Keratinocyte (primary cell): Measurements from ENCODE around the gene SLC25A25. TPM values are rescaled to one million over a fixed set of nuclear protein-coding genes. Genes with fewer than 3 reads are reported as not detected.

Experiments
- DNase-seq: peaks from one replicate; pipeline ENCODE4 v3.0.0-alpha.2; 2011; ENCODE audit warnings: low read depth, missing footprints, low spot score
- FAIRE-seq: peaks from 2 replicates; lab custom pipeline; 2011; peaks lifted over from hg19 to GRCh38; lab: Jason Lieb, UNC
- H2AFZ ChIP-seq: 2 replicates; pipeline ENCODE4 v1.6.0; 2012; ENCODE audit warnings: low read length, control low read depth, inconsistent platforms; ENCODE audit not compliant: control insufficient read depth
- H3K27ac ChIP-seq: 2 replicates; pipeline ENCODE4 v1.5.1; 2011; ENCODE audit warnings: low read length; ENCODE audit not compliant: control insufficient read depth, insufficient read depth
- H3K27me3 ChIP-seq: 3 replicates; pipeline ENCODE4 v1.6.0; 2011; ENCODE audit warnings: low read length; ENCODE audit not compliant: control insufficient read depth, insufficient read depth; ENCODE audit errors: extremely low read depth
- H3K36me3 ChIP-seq, 2 experiments: 2 replicates in 1 of 2; 3 replicates in 1 of 2; pipeline ENCODE4 v1.5.1; 2011; ENCODE audit warnings: low read length in 2 of 2, mild to moderate bottlenecking in 1 of 2; ENCODE audit not compliant: control insufficient read depth in 2 of 2, insufficient read depth in 2 of 2; ENCODE audit errors: extremely low read depth in 1 of 2
- H3K4me1 ChIP-seq: 3 replicates; pipeline ENCODE4 v1.5.1; 2011; ENCODE audit warnings: low read length; ENCODE audit not compliant: control insufficient read depth, insufficient read depth; ENCODE audit errors: extremely low read depth
- H3K4me2 ChIP-seq: 3 replicates; pipeline ENCODE4 v1.6.0; 2011; ENCODE audit warnings: low read depth, low read length; ENCODE audit not compliant: control insufficient read depth, insufficient read depth; ENCODE audit errors: extremely low read depth
- H3K4me3 ChIP-seq, 3 experiments: fragments of 200-600 bp in 1 of 3; sonication (generic) in 1 of 3; 2 replicates in 2 of 3; 3 replicates in 1 of 3; pipeline ENCODE4 v1.5.1; 2011 to 2016; ENCODE audit warnings: low read length in 3 of 3, mild to moderate bottlenecking in 3 of 3, control low read depth in 2 of 3, inconsistent platforms in 1 of 3, low read depth in 1 of 3, mixed read lengths in 1 of 3, mixed run types in 1 of 3, moderate library complexity in 1 of 3; ENCODE audit not compliant: control insufficient read depth in 2 of 3, insufficient read depth in 2 of 3; ENCODE audit errors: extremely low read depth in 1 of 3
- H3K79me2 ChIP-seq: 2 replicates; pipeline ENCODE4 v1.6.0; 2012; ENCODE audit warnings: low read length; ENCODE audit not compliant: control insufficient read depth, insufficient read depth
- H3K9ac ChIP-seq: 3 replicates; pipeline ENCODE4 v1.6.0; 2011; ENCODE audit warnings: low read length; ENCODE audit not compliant: control insufficient read depth, insufficient read depth; ENCODE audit errors: extremely low read depth
- H3K9me1 ChIP-seq: 3 replicates; pipeline ENCODE4 v1.6.0; 2011; ENCODE audit warnings: low read length; ENCODE audit not compliant: control insufficient read depth, insufficient read depth; ENCODE audit errors: extremely low read depth
- H3K9me3 ChIP-seq: 2 replicates; pipeline ENCODE4 v1.5.1; 2012; ENCODE audit warnings: low read depth, low read length; ENCODE audit not compliant: control insufficient read depth
- H4K20me1 ChIP-seq: 3 replicates; pipeline ENCODE4 v1.6.0; 2011; ENCODE audit warnings: low read length; ENCODE audit not compliant: control insufficient read depth, insufficient read depth; ENCODE audit errors: extremely low read depth
- EZH2 ChIP-seq: IDR thresholded peaks from one replicate; pipeline ENCODE4 v1.6.1; 2012; ENCODE audit warnings: inconsistent platforms, mild to moderate bottlenecking, low read length, moderate library complexity
- dilution Hi-C: fragments of 300-500 bp; cut with MboI; formaldehyde crosslinking; loops from one replicate; pipeline ENCODE4 v1.7.0; 2020; ENCODE audit warnings: low sequenced_read_pairs; ENCODE audit not compliant: extremely low pct_ligation_motif_present
- polyA plus RNA-seq, 5 experiments: library from polyadenylated mRNA; depleted of rRNA in 3 of 5; stranded (reverse) in 3 of 5; stranded (forward) in 1 of 5; unstranded in 1 of 5; fragments of >200 nt; gene quantifications; 1 replicate in 1 of 5; 2 replicates in 3 of 5; 3 replicates in 1 of 5; pipeline versions ENCODE4 v1.2.1 to v1.2.3, GENCODE V29; 2011 to 2012; ENCODE audit warnings: missing spikeins in 2 of 5, low read depth in 1 of 5, low replicate concordance in 1 of 5
- TF ChIP-seq, protein P1 (sequence below), 3 experiments: IDR thresholded peaks in 1 of 3; conservative IDR thresholded peaks in 1 of 3; optimal IDR thresholded peaks in 1 of 3; 2 replicates in 2 of 3; 3 replicates in 1 of 3; pipeline versions ENCODE3 to v1.5.1; 2011; ENCODE audit warnings: low read length in 3 of 3, mild to moderate bottlenecking in 3 of 3, moderate library complexity in 2 of 3, control low read depth in 1 of 3, inconsistent platforms in 1 of 3; ENCODE audit not compliant: insufficient read depth in 2 of 3; ENCODE audit errors: extremely low read depth in 1 of 3

The SLC25A25 gene
- polyA plus RNA-seq, 1 donor (not counting 4 experiments of a cell fraction or from before 2014, with no cell fraction given) = 6.5 TPM

DNA sequence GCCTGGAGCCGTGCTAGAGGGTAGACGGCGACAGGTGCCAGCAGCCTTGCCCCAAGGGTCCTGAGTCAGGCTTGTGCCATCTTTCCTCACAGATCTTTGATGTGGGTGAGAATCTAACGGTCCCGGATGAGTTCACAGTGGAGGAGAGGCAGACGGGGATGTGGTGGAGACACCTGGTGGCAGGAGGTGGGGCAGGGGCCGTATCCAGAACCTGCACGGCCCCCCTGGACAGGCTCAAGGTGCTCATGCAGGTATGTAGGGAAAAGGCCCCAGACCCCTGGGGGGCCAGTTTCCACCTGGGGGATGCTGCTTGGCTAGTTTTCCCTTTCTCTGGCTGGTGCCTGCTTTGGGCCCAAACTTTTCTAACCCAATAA is 35.5 kb downstream of the SLC25A25 start:
- no peaks in the 10 kb centered on the region for H3K9me3 ChIP-seq
- H3K9ac ChIP-seq = no peak overlapping the region
- H3K4me2 ChIP-seq = no peak overlapping the region
- dilution Hi-C loops = no loop called here
- no peaks in the 10 kb centered on the region for H4K20me1 ChIP-seq
- TF ChIP-seq EZH2 = no peak
- TF ChIP-seq, protein P1, sequence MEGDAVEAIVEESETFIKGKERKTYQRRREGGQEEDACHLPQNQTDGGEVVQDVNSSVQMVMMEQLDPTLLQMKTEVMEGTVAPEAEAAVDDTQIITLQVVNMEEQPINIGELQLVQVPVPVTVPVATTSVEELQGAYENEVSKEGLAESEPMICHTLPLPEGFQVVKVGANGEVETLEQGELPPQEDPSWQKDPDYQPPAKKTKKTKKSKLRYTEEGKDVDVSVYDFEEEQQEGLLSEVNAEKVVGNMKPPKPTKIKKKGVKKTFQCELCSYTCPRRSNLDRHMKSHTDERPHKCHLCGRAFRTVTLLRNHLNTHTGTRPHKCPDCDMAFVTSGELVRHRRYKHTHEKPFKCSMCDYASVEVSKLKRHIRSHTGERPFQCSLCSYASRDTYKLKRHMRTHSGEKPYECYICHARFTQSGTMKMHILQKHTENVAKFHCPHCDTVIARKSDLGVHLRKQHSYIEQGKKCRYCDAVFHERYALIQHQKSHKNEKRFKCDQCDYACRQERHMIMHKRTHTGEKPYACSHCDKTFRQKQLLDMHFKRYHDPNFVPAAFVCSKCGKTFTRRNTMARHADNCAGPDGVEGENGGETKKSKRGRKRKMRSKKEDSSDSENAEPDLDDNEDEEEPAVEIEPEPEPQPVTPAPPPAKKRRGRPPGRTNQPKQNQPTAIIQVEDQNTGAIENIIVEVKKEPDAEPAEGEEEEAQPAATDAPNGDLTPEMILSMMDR (optimal IDR thresholded peaks at IDR 0.05 in 1 of 3, IDR thresholded peaks at IDR 0.05 in 1 of 3, conservative IDR thresholded peaks at IDR 0.05 in 1 of 3; ENCODE audit: extremely low read depth in 1 of 3, insufficient read depth in 2 of 3, low read length in 3 of 3) = no peak
- no peak overlapping the region for H2AFZ ChIP-seq
- peaks cover 14% of the 10 kb centered on the region for H3K4me1 ChIP-seq
- peaks cover 17% of the 10 kb centered on the region for H3K79me2 ChIP-seq
- no peaks in the 10 kb centered on the region for H3K27me3 ChIP-seq
- H3K36me3 ChIP-seq = peaks cover 42 to 54% of the 10 kb centered on the region in 2 experiments
- FAIRE-seq (no peak), DNase-seq (no peak)
- no peaks in the 10 kb centered on the region for H3K9me1 ChIP-seq
- H3K4me3 ChIP-seq = no peak overlapping the region
- no peak overlapping the region for H3K27ac ChIP-seq

DNA sequence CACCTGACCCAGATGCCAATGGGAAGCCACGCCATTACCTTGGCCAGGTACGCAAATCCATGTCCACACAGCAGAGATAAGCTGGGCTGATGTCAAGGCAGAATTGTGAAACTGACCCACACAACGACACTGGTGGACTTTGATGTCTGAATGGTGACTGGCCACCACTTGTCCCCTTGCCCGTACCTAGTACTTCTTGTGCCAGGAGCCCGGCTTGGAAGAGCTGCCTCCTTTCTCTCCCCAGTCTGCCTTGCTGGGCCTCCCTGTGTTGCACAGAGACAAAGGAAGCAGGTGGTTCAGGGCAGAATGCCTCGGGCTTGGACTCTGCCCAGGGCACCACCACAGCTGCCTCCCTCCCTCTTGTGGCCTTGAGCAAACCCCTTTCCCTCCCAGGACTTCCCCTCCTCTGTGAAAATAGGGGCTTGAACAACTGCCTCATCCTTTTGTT is 36.2 kb downstream of the SLC25A25 start:
- peaks cover 45 to 54% of the 10 kb centered on the region in 2 experiments for H3K36me3 ChIP-seq

More for the DNA sequence above, 36.2 kb downstream of the SLC25A25 start:
- H3K9me3 ChIP-seq = no peaks in the 10 kb centered on the region
- no peak overlapping the region for H3K9ac ChIP-seq
- peaks cover 8% of the 10 kb centered on the region for H3K4me1 ChIP-seq
- no peaks in the 10 kb centered on the region for H4K20me1 ChIP-seq
- no peak overlapping the region for H2AFZ ChIP-seq
- H3K79me2 ChIP-seq = peaks cover 12% of the 10 kb centered on the region
- H3K4me2 ChIP-seq = no peak overlapping the region
- TF ChIP-seq, protein P1 (optimal IDR thresholded peaks at IDR 0.05 in 1 of 3, IDR thresholded peaks at IDR 0.05 in 1 of 3, conservative IDR thresholded peaks at IDR 0.05 in 1 of 3; ENCODE audit: extremely low read depth in 1 of 3, insufficient read depth in 2 of 3, low read length in 3 of 3) = no peak
- TF ChIP-seq EZH2 = no peak
- no peak for DNase-seq
- H3K4me3 ChIP-seq = no peak overlapping the region
- no peaks in the 10 kb centered on the region for H3K27me3 ChIP-seq
- H3K27ac ChIP-seq = no peak overlapping the region
- no peak for FAIRE-seq
- no peaks in the 10 kb centered on the region for H3K9me1 ChIP-seq
- dilution Hi-C loops = no loop called here
